ENCODE results near the gene SPACA7.

Gene SPACA7

GRCh38 chr13:112333756-112334543, 42.2 kb upstream of the SPACA7 start:
- Histone ChIP-seq H3K27ac (replicated peaks) (no peak overlapping the region), H3K4me3 (replicated peaks; ENCODE audit: insufficient read depth, low read length) (no peak overlapping the region), H3K27me3 (ENCODE audit: insufficient read depth, poor library complexity, severe bottlenecking) (no peaks in the 10 kb centered on the region)
- TF ChIP-seq REST (IDR thresholded peaks at IDR 0.05; ENCODE audit: insufficient replicate concordance, low read depth) = no peak
- TF ChIP-seq CTCF (IDR thresholded peaks at IDR 0.05; ENCODE audit: insufficient read depth, low read length) = no peak
- TF ChIP-seq SPI1 (IDR thresholded peaks at IDR 0.05; ENCODE audit: borderline replicate concordance, low read depth) = no peak
- TF ChIP-seq POLR2AphosphoS5 (IDR thresholded peaks at IDR 0.05; ENCODE audit: low read depth) = no peak
- TF ChIP-seq GABPA (IDR thresholded peaks at IDR 0.05; ENCODE audit: low read depth) = no peak
- DNase-seq (ENCODE audit: low read depth in 1 of 2, low spot score in 1 of 2) = no peak

GRCh38 chr13:112335135-112335534, 41.0 kb upstream of the SPACA7 start:
- Histone ChIP-seq H3K4me3 (replicated peaks; ENCODE audit: insufficient read depth, low read length) (no peak overlapping the region), H3K27me3 (ENCODE audit: insufficient read depth, poor library complexity, severe bottlenecking) (no peaks in the 10 kb centered on the region), H3K27ac (replicated peaks) (no peak overlapping the region)
- no peak for TF ChIP-seq REST (IDR thresholded peaks at IDR 0.05; ENCODE audit: insufficient replicate concordance, low read depth)
- DNase-seq (ENCODE audit: low read depth in 1 of 2, low spot score in 1 of 2) = no peak

- DNase-seq (ENCODE audit: low read depth in 1 of 2, low spot score in 1 of 2) = no peak
- no peak overlapping the region for H3K4me3 ChIP-seq (replicated peaks; ENCODE audit: insufficient read depth, low read length)
- no peak for TF ChIP-seq SPI1 (IDR thresholded peaks at IDR 0.05; ENCODE audit: borderline replicate concordance, low read depth)
- TF ChIP-seq CTCF (IDR thresholded peaks at IDR 0.05; ENCODE audit: insufficient read depth, low read length) = no peak
- no peak for TF ChIP-seq POLR2AphosphoS5 (IDR thresholded peaks at IDR 0.05; ENCODE audit: low read depth)
- no peak for TF ChIP-seq GABPA (IDR thresholded peaks at IDR 0.05; ENCODE audit: low read depth)
- TF ChIP-seq REST (IDR thresholded peaks at IDR 0.05; ENCODE audit: insufficient replicate concordance, low read depth) = no peak
- H3K27ac ChIP-seq (replicated peaks) = no peak overlapping the region
- peaks cover 15% of the 10 kb centered on the region for H3K27me3 ChIP-seq (ENCODE audit: insufficient read depth, poor library complexity, severe bottlenecking)
Observed at GRCh38 chr13:112341446-112341845, 34.7 kb upstream of the SPACA7 start.

All from HL-60 (cell line).